Epithelial cell of prostate (primary cell): Measurements from ENCODE around the gene USP5.
"Not testable (repeated sequence)": the region's sequence is repeated elsewhere in the genome, so short reads cannot be mapped to it uniquely, and the experiment has no call there.

Experiments used
- DNase-seq: peaks from one replicate; pipeline ENCODE4 v3.0.0-alpha.2; 2011; ENCODE audit warnings: low read depth, low spot score
- H3K27ac ChIP-seq: fragments of 450-650 bp; 2 replicates; pipeline ENCODE4 v1.5.1; 2017; ENCODE audit warnings: mild to moderate bottlenecking

Gene USP5

DNA sequence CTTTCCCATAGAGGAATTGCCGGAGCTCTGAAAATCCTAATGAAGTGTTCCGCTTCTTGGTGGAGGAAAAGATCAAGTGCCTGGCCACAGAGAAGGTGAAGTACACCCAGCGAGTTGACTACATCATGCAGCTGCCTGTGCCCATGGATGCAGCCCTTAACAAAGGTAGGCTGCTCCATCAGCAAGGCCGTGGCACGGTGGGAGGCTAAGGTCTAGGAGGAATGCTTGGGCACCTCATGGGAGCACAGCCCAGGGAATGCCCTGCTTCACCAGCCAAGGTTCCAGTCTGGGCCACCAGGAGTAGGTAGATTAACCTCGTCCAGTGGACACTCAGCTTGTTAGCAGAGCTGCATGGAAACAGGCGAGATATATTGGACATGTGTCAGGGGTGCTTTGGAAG is 9.0 kb downstream of the USP5 start:
- DNase-seq = no peak
- no peak overlapping the region for H3K27ac ChIP-seq

DNA sequence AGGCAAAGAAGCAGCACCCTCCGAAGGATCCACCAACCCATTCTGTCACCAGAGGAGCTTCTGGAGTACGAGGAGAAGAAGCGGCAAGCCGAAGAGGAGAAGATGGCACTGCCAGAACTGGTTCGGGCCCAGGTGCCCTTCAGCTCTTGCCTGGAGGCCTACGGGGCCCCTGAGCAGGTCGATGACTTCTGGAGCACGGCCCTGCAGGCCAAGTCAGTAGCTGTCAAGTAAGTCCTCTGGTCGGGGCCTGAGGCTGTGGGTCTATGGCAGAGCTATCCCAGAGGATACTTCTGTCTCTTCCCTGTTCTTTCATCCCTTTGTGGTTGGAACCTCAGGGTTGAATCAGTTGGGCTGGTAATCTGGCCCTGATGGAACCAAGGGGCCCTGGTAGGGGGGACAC is 9.4 kb downstream of the USP5 start:
- H3K27ac ChIP-seq = no peak overlapping the region
- no peak for DNase-seq

DNA sequence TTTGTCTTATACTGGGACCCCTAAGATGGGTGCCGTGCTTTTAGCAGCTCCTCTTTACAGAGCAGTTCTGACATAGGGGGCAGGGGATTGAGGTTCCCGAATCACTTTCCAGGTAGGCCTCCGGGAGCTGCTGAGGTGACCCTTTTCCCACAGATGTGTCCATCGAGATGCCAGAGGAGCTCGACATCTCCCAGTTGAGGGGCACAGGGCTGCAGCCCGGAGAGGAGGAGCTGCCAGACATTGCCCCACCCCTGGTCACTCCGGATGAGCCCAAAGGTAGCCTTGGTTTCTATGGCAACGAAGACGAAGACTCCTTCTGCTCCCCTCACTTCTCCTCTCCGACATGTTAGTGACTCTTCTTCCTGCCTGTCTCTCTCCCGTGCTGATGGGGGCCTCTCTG is 11.1 kb downstream of the USP5 start:
- DNase-seq = no peak
- no peak overlapping the region for H3K27ac ChIP-seq

DNA sequence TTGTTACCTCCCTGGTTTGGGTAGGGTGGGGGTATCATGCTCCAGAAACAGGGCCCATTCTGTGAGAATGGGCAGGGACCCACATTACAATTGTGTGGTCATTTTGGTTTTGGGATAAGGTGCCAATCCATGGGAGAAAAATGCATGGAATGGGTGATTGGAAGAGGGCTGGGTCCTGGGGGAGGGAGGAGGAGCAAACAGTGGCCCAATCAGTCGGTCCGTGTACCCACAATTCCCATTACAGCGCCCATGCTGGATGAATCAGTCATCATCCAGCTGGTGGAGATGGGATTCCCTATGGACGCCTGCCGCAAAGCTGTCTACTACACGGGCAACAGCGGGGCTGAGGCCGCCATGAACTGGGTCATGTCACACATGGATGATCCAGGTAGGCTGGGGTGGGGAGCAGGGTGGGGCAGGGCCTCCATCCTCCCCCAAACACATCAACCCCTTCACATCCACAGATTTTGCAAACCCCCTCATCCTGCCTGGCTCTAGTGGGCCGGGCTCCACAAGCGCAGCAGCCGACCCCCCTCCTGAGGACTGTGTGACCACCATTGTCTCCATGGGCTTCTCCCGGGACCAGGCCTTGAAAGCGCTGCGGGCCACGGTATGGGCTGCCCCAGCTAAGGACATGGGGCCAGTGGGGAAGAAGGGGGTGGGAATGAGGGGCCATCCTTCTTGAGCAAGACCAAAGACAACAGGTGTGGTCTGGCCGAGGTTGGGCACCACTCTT is 11.8 kb downstream of the USP5 start:
- H3K27ac ChIP-seq = no peak overlapping the region
- DNase-seq = no peak

DNA sequence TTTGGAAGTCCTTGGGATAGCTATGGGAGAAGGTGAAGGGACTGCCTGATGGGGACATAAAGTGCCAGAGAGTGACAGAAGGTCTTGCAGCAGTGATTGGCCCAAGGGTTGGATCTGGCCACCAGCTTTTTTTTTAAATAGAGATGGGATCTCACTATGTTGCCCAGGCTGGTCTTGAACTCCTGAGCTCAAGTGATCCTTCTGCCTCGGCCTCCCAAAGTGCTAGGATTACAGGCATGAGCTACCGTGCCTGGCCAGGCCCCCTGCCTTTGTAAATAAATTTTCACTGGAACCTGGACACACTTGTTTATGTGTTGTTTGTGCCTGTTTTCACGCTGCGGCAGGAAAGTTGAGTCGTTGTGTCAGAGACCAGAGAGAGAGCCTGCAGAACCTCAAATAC is 13.4 kb downstream of the USP5 start:
- DNase-seq, H3K27ac ChIP-seq: not testable (repeated sequence)

DNA sequence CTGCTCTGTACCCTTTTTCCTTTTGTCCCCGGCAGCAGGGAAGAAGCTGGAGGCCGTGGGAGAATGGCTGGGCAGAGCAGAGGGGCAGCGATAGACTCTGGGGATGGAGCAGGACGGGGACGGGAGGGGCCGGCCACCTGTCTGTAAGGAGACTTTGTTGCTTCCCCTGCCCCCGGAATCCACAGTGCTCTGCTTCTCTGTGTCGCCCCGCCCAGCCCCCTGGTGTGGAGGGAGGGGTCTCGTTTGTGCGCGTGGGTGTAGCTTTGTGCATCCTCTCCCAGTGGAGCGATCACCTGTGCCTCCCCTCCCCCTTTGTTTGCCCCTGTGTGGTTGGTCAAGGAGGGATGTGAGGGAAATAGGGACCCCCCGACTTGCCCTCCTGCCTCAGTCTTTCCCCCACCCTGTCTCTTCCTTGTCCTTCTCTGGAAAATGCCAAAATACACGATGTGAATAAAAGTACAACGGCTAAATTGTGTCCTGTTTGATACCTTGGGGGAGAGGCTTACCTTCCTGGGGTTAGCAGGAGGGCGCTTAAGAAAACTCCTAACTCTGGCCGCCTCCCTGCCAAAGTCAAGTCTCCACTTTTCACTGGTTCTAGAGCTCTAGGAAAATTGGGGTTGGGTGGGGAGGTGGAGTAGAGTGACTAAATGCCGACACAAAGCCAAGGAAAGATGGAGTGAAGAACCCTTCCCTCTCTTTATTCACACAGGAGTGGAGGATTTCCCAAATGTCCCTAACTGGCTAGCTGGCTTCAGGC is 14.4 kb downstream of the USP5 start:
- peak overlapping the region; percentile 87 for H3K27ac ChIP-seq
- DNase-seq = no peak

DNA sequence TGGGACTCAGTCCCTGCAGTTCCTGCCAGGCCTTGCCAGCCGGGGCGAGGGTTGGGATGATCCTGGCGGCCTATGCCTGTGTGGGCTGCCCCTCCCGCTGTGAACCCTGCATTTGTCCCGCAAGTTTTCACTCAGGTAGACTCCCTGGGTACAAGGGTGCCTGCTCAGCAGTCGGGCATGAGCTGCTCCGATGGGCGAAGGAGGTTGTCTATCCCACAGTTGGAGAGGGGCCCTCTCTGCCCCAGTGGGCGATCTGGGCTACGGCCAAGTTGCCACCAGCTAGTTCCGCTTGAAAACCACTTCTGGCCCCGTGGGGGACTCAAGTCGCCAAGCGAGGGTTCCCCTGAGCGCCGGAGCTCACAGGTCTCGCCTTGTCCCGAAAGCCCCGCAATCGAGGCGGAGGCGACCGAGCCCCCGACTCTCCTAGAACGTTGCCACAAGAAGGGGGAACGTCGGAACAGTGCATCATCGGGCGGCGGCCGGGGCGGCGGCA is 15.0 kb downstream of the USP5 start:
- DNase-seq = no peak
- peak overlapping the region; percentile 87 for H3K27ac ChIP-seq

DNA sequence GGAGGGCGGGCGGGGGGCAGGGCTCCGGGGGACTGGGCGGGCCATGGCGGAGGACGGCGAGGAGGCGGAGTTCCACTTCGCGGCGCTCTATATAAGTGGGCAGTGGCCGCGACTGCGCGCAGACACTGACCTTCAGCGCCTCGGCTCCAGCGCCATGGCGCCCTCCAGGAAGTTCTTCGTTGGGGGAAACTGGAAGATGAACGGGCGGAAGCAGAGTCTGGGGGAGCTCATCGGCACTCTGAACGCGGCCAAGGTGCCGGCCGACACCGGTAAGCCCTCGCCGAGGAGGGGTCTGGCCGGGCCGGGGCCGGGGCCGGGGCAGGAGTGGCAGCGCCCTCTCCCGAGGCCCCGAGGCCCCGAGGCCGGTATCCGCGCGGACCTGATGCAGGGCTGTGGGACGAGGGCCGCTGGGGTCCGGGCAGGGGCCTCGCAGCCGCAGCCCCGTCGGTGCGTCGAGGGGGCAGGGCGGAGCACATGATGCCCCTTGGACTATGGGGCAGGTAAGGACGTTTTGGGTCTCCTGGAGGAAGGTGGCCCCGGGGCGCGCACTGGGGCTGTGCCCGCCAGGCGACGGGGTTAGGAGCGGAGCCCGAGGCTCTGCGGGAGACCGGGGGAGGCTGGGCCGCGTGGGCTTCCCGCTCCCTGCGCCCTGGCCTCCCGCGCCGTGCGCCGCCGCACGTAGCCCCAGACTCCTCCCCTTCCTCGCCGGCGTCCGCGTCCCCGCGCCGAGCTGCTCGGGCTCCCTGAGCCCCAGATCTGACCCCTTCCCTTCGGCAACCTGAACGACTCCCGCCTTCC is 15.7 kb downstream of the USP5 start, which contains the start of gene TPI1:
Gene TPI1, plus strand, starts transcription at position 119 of the 798 bp plus-strand sequence. Its CDS starts 36 bp downstream, at position 155.
- H3K27ac ChIP-seq = peak within 1 kb of the TSS; percentile 87
- no peak for DNase-seq

DNA sequence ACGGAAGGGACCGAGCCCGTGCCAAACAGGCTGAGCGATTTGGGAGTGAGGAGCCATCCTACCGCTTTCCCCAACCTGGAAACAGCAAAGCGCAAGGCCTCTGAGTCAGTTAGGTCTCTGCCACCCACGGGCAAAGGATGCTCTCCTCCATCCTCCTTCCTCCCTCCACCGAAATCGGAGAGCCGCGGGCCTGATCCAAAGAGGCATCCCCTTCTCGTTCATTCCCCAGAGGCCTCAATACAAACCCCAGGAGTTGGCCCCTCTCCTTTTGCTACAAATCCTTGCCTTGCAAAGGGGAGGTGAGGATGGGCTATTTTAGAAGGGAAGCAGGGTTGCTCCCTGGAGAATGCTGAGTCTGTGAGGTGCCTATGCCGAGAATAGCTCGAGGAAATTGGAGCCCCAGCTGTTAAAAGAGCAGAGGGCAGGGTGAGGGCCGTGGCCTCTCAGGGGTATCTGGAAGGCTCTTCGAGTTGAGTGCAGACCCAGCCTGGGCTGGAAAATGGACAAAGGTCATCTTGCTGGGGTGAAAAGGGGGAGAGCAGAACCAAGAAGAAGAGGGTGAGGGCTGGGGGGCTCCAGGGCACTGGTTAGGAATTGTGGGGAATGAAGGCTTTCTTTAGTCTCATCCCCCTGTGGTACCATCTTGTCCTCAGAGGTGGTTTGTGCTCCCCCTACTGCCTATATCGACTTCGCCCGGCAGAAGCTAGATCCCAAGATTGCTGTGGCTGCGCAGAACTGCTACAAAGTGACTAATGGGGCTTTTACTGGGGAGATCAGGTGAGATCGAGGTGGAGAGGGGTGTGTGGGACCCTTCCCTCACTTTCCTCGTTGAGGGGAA is 16.5 kb downstream of the USP5 start:
- no peak for DNase-seq
- H3K27ac ChIP-seq = peak overlapping the region; percentile 87

DNA sequence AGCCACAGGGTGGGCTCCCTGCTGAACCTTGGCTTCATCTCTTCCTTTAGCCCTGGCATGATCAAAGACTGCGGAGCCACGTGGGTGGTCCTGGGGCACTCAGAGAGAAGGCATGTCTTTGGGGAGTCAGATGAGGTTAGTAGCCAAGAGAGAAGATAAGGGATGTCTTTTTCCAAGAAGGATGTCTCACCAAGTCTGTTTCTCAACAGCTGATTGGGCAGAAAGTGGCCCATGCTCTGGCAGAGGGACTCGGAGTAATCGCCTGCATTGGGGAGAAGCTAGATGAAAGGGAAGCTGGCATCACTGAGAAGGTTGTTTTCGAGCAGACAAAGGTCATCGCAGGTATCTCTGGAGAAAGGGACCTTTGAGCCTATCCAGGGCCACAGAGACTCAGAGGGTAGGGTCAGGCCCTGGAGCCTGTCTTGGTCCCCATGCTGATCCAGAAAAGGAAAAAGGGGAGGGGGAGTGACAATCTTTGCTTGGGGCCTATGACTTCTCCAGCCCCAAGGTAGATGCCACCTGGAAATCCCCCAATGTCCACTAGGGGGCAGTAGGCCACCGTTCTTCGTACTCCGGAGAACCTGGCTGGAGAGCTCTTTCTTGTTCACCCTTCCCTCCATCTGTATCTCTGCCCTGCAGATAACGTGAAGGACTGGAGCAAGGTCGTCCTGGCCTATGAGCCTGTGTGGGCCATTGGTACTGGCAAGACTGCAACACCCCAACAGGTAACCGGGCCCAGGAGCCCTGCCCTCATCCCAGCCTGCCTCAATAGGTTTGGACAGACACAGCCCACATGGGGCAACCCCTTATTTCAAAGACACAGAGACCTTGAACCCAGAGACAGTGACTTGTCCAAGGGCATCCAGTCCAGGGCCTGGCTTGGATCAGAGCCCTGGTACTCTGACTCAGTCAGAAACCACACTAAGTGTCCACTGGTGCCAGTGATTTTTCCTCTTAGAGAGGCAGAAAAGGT is 17.4 kb downstream of the USP5 start:
- peak overlapping the region; percentile 87 for H3K27ac ChIP-seq
- no peak for DNase-seq

DNA sequence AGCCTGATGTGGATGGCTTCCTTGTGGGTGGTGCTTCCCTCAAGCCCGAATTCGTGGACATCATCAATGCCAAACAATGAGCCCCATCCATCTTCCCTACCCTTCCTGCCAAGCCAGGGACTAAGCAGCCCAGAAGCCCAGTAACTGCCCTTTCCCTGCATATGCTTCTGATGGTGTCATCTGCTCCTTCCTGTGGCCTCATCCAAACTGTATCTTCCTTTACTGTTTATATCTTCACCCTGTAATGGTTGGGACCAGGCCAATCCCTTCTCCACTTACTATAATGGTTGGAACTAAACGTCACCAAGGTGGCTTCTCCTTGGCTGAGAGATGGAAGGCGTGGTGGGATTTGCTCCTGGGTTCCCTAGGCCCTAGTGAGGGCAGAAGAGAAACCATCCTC is 18.4 kb downstream of the USP5 start:
- DNase-seq = not testable (repeated sequence)
- H3K27ac ChIP-seq = peak overlapping the region; percentile 87

DNA sequence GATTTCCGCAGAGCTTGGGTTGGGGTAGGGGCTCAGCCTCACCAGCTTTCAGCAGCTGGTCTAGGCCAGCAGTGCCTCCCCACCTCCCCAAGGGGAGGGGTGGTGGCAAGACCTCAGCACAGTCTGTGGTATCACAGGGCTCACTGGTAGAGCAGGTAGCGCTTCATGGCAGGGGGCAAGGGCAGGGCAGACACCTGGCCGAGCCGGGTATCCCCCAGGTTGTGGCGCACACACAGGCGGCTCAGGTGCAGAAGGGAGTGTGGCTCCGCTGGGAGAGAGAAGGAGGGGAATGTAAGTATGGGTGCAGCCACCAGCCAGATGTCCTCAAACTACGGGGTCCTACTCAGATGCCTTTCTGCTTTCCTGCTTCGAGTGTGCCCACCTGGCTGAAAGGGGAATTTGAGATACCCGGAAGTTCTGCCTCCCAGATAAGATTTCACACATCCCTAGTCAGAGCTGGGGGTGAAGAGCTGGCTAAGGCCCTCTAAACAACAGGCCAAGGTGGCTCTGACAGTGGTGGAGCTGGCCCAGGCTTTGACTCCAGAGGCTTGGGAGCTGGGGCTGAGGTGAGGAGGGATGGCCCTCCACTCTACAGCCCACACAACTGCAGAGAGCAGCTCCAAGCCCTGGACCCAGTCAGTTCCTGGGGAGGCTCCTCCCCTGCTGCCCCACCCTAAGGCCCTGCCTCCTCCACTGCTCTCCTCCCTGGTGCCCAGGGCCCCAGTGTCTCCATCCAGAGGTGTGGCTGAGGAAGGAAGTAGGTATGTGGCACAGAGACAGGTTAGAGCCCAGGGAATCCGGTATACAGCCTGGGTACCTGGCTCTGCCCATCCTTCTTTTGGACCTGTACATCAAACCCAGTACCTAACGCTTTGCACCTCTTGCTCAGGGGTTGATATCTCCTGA is 19.4 kb downstream of the USP5 start:
- H3K27ac ChIP-seq = peak overlapping the region; percentile 87
- DNase-seq = no peak

DNA sequence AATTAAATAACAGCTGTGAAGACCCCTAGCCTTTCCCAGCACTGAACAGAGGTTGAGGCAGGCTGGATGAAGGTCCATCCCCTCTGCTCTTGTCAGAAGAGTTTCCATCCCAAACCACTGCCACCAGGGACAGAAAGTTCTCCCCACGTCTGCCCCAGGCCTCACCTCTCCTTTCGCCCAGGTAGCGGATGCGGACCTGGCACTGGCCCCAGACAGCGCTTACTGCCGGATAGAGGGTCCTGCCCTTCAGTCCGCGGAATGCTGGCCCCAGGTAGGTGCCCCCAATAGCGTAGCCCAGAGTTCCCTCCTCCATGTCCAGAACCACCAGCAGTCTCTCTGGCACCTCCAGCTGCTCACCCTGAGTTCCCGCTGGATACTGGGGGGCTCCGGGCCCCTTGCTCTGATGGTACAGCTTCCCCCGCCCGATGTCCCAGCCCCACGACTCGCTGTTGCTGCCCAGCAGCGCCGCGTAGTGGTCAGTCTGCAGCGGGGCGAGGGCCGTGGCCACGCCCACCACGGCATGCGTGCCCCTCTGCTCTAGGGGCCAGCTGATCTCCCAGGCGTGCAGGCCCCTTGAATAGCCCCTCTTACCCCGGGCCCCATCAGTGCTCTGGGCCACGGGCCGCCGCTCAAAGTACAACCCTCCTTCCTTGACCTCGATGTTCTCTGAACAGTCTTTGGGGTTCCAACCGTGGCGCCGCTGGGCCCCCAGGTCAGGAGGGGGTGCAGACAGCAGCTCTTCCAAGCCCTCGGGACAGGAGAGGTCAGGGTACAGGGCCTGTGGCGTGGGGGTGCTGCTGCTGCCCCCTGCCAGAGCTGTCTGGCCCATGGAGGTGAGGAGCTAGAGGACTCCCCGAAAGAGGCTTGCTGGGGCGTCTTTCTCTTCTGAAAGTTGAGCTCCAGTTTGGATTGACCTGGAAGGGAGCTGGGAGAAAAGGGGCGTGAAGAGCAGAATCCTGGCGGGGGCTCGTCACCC is 20.4 kb downstream of the USP5 start:
- no peak for DNase-seq
- H3K27ac ChIP-seq = peak overlapping the region; percentile 87

DNA sequence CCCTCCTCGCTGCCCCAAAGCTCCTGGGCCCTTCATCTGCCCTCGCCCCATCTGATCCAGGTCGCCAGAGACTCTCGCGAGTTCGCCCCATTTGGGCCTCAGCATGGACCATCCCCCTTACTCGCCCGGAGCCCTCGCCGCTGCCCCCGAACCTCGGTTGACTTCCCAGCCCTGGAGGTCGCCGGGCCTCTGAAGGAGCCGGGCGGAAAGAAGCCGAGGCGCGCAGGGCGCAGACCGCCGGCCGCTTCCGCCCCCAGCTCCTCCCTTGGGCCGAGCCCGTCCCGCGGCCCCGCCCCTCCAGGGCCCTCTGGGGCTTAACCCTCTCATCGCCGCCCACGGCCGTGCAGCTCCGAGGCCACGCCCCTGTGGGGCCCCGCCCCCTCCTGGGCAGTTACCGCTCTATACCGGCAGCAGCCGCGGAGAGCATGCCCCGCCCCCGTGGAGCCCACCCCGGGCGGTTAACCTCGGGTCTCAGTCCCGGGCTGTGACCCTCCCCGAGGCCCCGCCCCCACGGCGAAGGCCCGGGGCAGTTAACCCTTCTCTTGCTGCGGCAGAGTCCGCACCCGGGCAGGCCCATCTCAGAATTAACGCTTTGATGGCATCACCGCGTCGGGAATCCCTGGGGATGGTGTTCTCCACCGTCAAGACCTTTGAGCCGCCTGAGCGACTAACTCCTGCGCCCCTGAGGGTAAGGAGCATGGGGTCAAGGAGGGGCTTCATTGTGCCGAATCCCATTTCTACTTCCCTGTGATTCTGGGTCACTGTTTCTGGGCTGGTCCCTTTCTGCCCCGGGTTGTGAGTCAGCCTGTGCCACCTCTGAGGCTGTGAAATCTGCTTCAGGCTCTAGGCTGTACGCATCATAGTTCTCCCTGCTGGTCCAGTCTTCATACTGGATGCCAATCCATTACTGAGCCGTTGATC is 21.4 kb downstream of the USP5 start, which contains the start of gene SPSB2:
Gene SPSB2, minus strand, starts transcription at position 210 of the 921 bp plus-strand sequence. CDS start 402 bp downstream, outside the sequence.
- no peak for DNase-seq
- peak within 1 kb of the TSS; percentile 87 for H3K27ac ChIP-seq

DNA sequence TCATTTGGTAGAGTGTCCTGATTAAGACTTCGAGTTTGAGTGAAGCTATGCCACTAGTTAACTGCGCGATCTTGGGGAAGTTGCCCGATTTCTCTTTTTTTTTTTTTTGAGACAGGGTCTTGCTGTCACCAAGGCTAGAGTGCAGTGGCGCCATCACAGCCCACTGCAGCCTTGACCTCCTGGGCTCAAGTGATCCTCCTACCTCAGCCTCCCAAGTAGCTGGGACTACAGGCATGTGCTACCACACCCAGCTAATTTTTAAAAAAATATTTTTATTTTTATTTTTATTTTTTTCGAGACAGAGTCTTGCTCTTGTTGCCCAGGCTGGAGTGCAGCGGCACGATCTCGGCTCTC is 22.0 kb downstream of the USP5 start:
- peak overlapping the region; percentile 87 for H3K27ac ChIP-seq
- DNase-seq = not testable (repeated sequence)
